H1 (cell line): ENCODE data around the gene BCL11A. TPM values are rescaled to one million over a fixed set of nuclear protein-coding genes. Genes with fewer than 3 reads are reported as not detected.

Source experiments
- CTCF ChIA-PET: fragments of 300-600 bp; sonication (Branson Sonifier 250); formaldehyde crosslinking; loops from one replicate; lab custom pipeline; 2021; ENCODE audit not compliant: partially characterized antibody; lab: Charles Lee
- POLR2A ChIA-PET: fragments of 300-600 bp; sonication (Branson Sonifier 250); formaldehyde crosslinking; loops from one replicate; lab custom pipeline; 2021; ENCODE audit warnings: inconsistent platforms; ENCODE audit not compliant: partially characterized antibody; lab: Charles Lee
- DNase-seq, 2 experiments: peaks; one replicate each; pipeline versions ENCODE4 v3.0.0 to v3.0.0-alpha.2; 2010 to 2022; ENCODE audit warnings: low spot score in 2 of 2, low read depth in 1 of 2, mixed read lengths in 1 of 2
- FAIRE-seq: peaks from 2 replicates; lab custom pipeline; 2011; peaks lifted over from hg19 to GRCh38; lab: Jason Lieb, UNC
- H2AFZ ChIP-seq: 2 replicates; pipeline ENCODE4 v1.8.1; 2012; ENCODE audit warnings: low read length, inconsistent platforms
- H2AK5ac ChIP-seq: 2 replicates; pipeline ENCODE4 v1.6.1; 2013; ENCODE audit warnings: low read depth, low read length
- H2BK120ac ChIP-seq: replicated peaks from 2 replicates; pipeline ENCODE3; 2013; ENCODE audit warnings: low read depth, low read length, inconsistent platforms
- H2BK12ac ChIP-seq: 2 replicates; pipeline ENCODE4 v1.6.1; 2013; ENCODE audit warnings: low read depth, low read length
- H2BK15ac ChIP-seq: 2 replicates; pipeline ENCODE4 v1.6.1; 2013; ENCODE audit warnings: low read length
- H2BK20ac ChIP-seq: 2 replicates; pipeline ENCODE4 v1.6.1; 2013; ENCODE audit warnings: low read length
- H2BK5ac ChIP-seq: 2 replicates; pipeline ENCODE4 v1.6.1; 2013; ENCODE audit warnings: low read depth, low read length
- H3K14ac ChIP-seq: 2 replicates; pipeline ENCODE4 v1.6.1; 2013; ENCODE audit warnings: inconsistent platforms; ENCODE audit not compliant: insufficient read length
- H3K18ac ChIP-seq: 2 replicates; pipeline ENCODE4 v1.6.1; 2013; ENCODE audit warnings: low read length; ENCODE audit errors: extremely low read depth
- H3K23ac ChIP-seq: 2 replicates; pipeline ENCODE4 v1.6.1; 2013; ENCODE audit warnings: inconsistent platforms; ENCODE audit not compliant: insufficient read length
- H3K23me2 ChIP-seq: 2 replicates; pipeline ENCODE4 v1.6.1; 2013; ENCODE audit warnings: low read depth, low read length
- H3K27ac ChIP-seq: 2 replicates; pipeline ENCODE4 v1.6.1; 2011; ENCODE audit warnings: low read depth, low read length, inconsistent platforms
- H3K27me3 ChIP-seq, 4 experiments: replicated peaks in 1 of 4; 1 replicate in 1 of 4; 2 replicates in 3 of 4; pipeline versions ENCODE4 v1.6.1 to v1.8.1; 2011 to 2013; ENCODE audit warnings: low read length in 3 of 4, mild to moderate bottlenecking in 3 of 4, inconsistent platforms in 2 of 4, mixed read lengths in 2 of 4, moderate library complexity in 1 of 4; ENCODE audit not compliant: control insufficient read depth in 3 of 4, insufficient read depth in 3 of 4; ENCODE audit errors: extremely low read depth in 1 of 4
- H3K36me3 ChIP-seq, 4 experiments: 2 replicates each; pipeline versions ENCODE4 v1.6.1 to v1.8.1; 2011 to 2013; ENCODE audit warnings: mild to moderate bottlenecking in 4 of 4, low read length in 3 of 4, moderate library complexity in 2 of 4, control low read depth in 1 of 4, inconsistent platforms in 1 of 4; ENCODE audit not compliant: insufficient read depth in 4 of 4, control insufficient read depth in 2 of 4
- H3K4ac ChIP-seq: replicated peaks from 2 replicates; pipeline ENCODE3; 2013; ENCODE audit warnings: low read length, low read depth, mixed read lengths, inconsistent platforms; ENCODE audit not compliant: insufficient read length
- H3K4me1 ChIP-seq, 4 experiments: replicated peaks in 1 of 4; 1 replicate in 1 of 4; 2 replicates in 3 of 4; pipeline versions ENCODE4 v1.6.1 to v1.8.1; 2011 to 2013; ENCODE audit warnings: low read length in 3 of 4, inconsistent platforms in 2 of 4, mixed read lengths in 1 of 4; ENCODE audit not compliant: insufficient read depth in 4 of 4, control insufficient read depth in 3 of 4
- H3K4me2 ChIP-seq, 2 experiments: 2 replicates each; pipeline versions ENCODE4 v1.6.1 to v1.8.1; 2011 to 2013; ENCODE audit warnings: low read depth in 2 of 2, low read length in 2 of 2, control low read depth in 1 of 2, inconsistent platforms in 1 of 2, mild to moderate bottlenecking in 1 of 2; ENCODE audit not compliant: insufficient read depth in 1 of 2
- H3K4me3 ChIP-seq, 4 experiments: fragments of 200-600, 300-600 bp in 1 of 4; sonication (generic), shearing (Covaris generic), sonication (Bioruptor Twin) in 1 of 4; 2 replicates each; pipeline versions ENCODE4 v1.5.1 to v1.8.1; 2011 to 2016; ENCODE audit warnings: low read length in 4 of 4, low read depth in 3 of 4, control low read depth in 2 of 4, inconsistent platforms in 2 of 4, mild to moderate bottlenecking in 2 of 4, mixed read lengths in 1 of 4, moderate library complexity in 1 of 4; ENCODE audit not compliant: insufficient read depth in 2 of 4; ENCODE audit errors: extremely low read depth in 1 of 4
- H3K56ac ChIP-seq: replicated peaks from 2 replicates; pipeline ENCODE3; 2013; ENCODE audit warnings: low read depth, mild to moderate bottlenecking, mixed read lengths, low read length, inconsistent platforms; ENCODE audit not compliant: insufficient read length
- H3K79me1 ChIP-seq: 2 replicates; pipeline ENCODE4 v1.6.1; 2013; ENCODE audit warnings: low read depth, low read length, control low read depth
- H3K79me2 ChIP-seq, 2 experiments: 2 replicates each; pipeline versions ENCODE4 v1.6.1 to v1.8.1; 2012 to 2013; ENCODE audit warnings: low read length in 2 of 2, mild to moderate bottlenecking in 2 of 2, inconsistent platforms in 1 of 2; ENCODE audit not compliant: insufficient read depth in 2 of 2, control insufficient read depth in 1 of 2
- H3K9ac ChIP-seq, 4 experiments: replicated peaks in 1 of 4; 1 replicate in 1 of 4; 2 replicates in 3 of 4; pipeline versions ENCODE4 v1.6.1 to v1.8.1; 2011 to 2013; ENCODE audit warnings: low read depth in 3 of 4, low read length in 3 of 4, control low read depth in 2 of 4, mild to moderate bottlenecking in 2 of 4, moderate library complexity in 2 of 4, inconsistent platforms in 1 of 4; ENCODE audit errors: extremely low read depth in 1 of 4
- H3K9me3 ChIP-seq, 2 experiments: 2 replicates each; pipeline versions ENCODE4 v1.6.1 to v1.8.1; 2012 to 2013; ENCODE audit warnings: mild to moderate bottlenecking in 2 of 2, moderate library complexity in 2 of 2, control low read depth in 1 of 2, inconsistent platforms in 1 of 2, low read depth in 1 of 2, low read length in 1 of 2, mixed read lengths in 1 of 2; ENCODE audit not compliant: insufficient read depth in 2 of 2
- H4K20me1 ChIP-seq, 2 experiments: replicated peaks in 1 of 2; 2 replicates each; pipeline versions ENCODE3 to v1.8.1; 2011 to 2013; ENCODE audit warnings: inconsistent platforms in 2 of 2, low read length in 2 of 2, mild to moderate bottlenecking in 1 of 2; ENCODE audit not compliant: insufficient read depth in 2 of 2, control insufficient read depth in 1 of 2
- H4K5ac ChIP-seq: 2 replicates; pipeline ENCODE4 v1.6.1; 2013; ENCODE audit warnings: low read length, low read depth, mixed read lengths, inconsistent platforms; ENCODE audit not compliant: insufficient read length
- H4K8ac ChIP-seq: 2 replicates; pipeline ENCODE4 v1.8.0; 2013; ENCODE audit warnings: mild to moderate bottlenecking, moderate library complexity, low read length, inconsistent platforms; ENCODE audit not compliant: insufficient read depth; ENCODE audit errors: extremely low read depth
- H4K91ac ChIP-seq: replicated peaks from 2 replicates; pipeline ENCODE3; 2013; ENCODE audit warnings: low read length, mixed read lengths, inconsistent platforms; ENCODE audit not compliant: insufficient read length
- BCL11A ChIP-seq, 2 experiments: IDR thresholded peaks; one replicate each; pipeline ENCODE4 v1.6.1; 2011; ENCODE audit warnings: low read depth in 2 of 2, low read length in 2 of 2, mild to moderate bottlenecking in 2 of 2
- BRCA1 ChIP-seq: IDR thresholded peaks from 2 replicates; pipeline ENCODE4 v1.6.1; 2012; ENCODE audit warnings: low read depth, low read length, improper control_type of control experiment
- CBX8 ChIP-seq: fragments of 300-800, 300-1000 bp; sonication (generic); IDR thresholded peaks from 2 replicates; pipeline ENCODE4 v1.7.1; 2016; ENCODE audit warnings: low read depth, low read length, borderline replicate concordance
- EP300 ChIP-seq, 2 experiments: IDR thresholded peaks; 1 replicate in 1 of 2; 2 replicates in 1 of 2; pipeline ENCODE4 v1.6.1; 2011 to 2012; ENCODE audit warnings: low read depth in 2 of 2, low read length in 2 of 2, mild to moderate bottlenecking in 2 of 2, borderline replicate concordance in 1 of 2, inconsistent platforms in 1 of 2, moderate library complexity in 1 of 2
- HDAC6 ChIP-seq: IDR thresholded peaks from one replicate; pipeline ENCODE4 v1.7.1; 2012; ENCODE audit warnings: low read depth, mild to moderate bottlenecking, inconsistent platforms, low read length, moderate library complexity
- KDM4A ChIP-seq: IDR thresholded peaks from one replicate; pipeline ENCODE4 v1.7.1; 2012; ENCODE audit warnings: low read depth, mild to moderate bottlenecking, moderate library complexity, low read length, inconsistent platforms; ENCODE audit not compliant: severe bottlenecking
- POLR2A ChIP-seq, 2 experiments: IDR thresholded peaks; 1 replicate in 1 of 2; 2 replicates in 1 of 2; pipeline ENCODE4 v1.6.1; 2011; ENCODE audit warnings: low read depth in 2 of 2, low read length in 2 of 2, mild to moderate bottlenecking in 2 of 2; ENCODE audit errors: control extremely low read depth in 1 of 2
- RAD21 ChIP-seq, 2 experiments: IDR thresholded peaks in 1 of 2; conservative IDR thresholded peaks in 1 of 2; 2 replicates each; pipeline ENCODE4 v1.6.1; 2011; ENCODE audit warnings: low read depth in 2 of 2, low read length in 2 of 2, improper control_type of control experiment in 1 of 2, inconsistent platforms in 1 of 2, mild to moderate bottlenecking in 1 of 2, moderate library complexity in 1 of 2
- SAP30 ChIP-seq: fragments of 300-600 bp; sonication (generic); IDR thresholded peaks from 2 replicates; pipeline ENCODE4 v1.7.1; 2012; ENCODE audit warnings: low read length, moderate library complexity, mild to moderate bottlenecking, inconsistent platforms; ENCODE audit not compliant: insufficient read depth, insufficient replicate concordance
- TAF1 ChIP-seq: IDR thresholded peaks from 2 replicates; pipeline ENCODE4 v1.6.1; 2011; ENCODE audit warnings: mild to moderate bottlenecking, low read depth, low read length
- YY1 ChIP-seq: IDR thresholded peaks from 2 replicates; pipeline ENCODE4 v1.6.1; 2011; ENCODE audit warnings: low read depth, mild to moderate bottlenecking, low read length
- WGBS, 2 experiments: shearing (Covaris generic) in 1 of 2; methylation state at CpG; one replicate each; pipeline versions ENCODE4 v1.1.6 to v1.1.7; 2013 to 2015; ENCODE audit warnings: low lambda C conversion rate in 2 of 2, mixed read lengths in 2 of 2, inconsistent platforms in 1 of 2, low coverage in 1 of 2, missing lambda C conversion rate in 1 of 2; ENCODE audit not compliant: insufficient replicate concordance in 2 of 2, insufficient coverage in 1 of 2, insufficient read length in 1 of 2; ENCODE audit errors: extremely low coverage in 1 of 2, missing lambda C conversion rate in 1 of 2; 5-methylcytosine and 5-hydroxymethylcytosine counted together
- polyA plus RNA-seq, 7 experiments: library from polyadenylated mRNA; depleted of rRNA in 3 of 7; stranded (reverse) in 5 of 7; unstranded in 2 of 7; fragments of >200 nt in 5 of 7; fragments of 200-250 nt in 2 of 7; gene quantifications; 1 replicate in 5 of 7; 2 replicates in 1 of 7; 4 replicates in 1 of 7; pipeline versions ENCODE4 v1.2.1 to v1.2.3, GENCODE V29; 2011 to 2013; ENCODE audit warnings: missing spikeins in 2 of 7, mixed read lengths in 2 of 7
- total RNA-seq: library from RNA; stranded (reverse); fragmentation: NEBNext Ultra II Directional; extraction: Animal tissue kit (Norgen Biotek cat#: 25700); gene quantifications from 2 replicates; pipeline ENCODE4 v1.2.1, GENCODE V29; 2021

Gene BCL11A
- total and polyA plus RNA-seq, 2 of the 8 experiments (the other 6 are each of a cell fraction or from before 2014, with no cell fraction given) = 11.9 to 59.3 TPM

DNA sequence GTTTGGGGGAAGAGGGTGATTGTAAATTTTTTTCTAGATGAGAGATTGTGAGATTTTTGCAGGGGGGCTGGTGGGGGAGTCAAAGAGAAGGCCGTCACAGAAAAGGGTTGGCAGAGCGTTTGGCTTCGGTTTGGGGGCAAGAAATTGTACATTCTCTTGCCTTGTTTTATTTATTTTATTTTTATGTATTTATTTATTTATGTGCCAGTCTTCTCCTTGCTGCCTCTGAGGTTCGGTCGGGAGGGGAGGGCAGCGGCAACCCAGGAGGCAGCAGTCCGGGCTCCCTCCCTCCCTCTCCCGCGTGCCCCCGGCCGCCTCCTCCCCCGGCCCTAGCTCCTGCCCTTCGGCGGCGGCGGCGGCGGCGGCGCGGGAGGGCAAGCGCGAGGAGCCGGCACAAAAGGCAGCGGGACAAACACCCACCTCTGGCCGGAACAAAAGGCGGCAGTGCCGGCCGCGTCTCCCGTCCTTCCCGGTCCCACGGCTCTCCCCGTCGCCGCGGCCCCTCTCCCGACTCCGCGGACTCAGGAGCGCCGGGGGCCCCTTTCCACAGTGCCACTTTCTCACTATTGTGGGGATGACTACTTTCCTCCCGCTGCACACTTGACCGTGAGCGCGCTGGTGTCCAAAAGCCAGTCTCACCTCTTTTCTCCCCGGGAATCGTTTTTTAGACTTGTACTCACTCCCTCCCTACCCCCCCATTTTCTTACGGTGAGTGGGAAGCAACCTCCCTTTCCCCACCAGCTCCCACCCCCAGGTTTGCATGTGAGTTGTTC is 1.2 kb downstream of the BCL11A start:
- no peaks in the 10 kb centered on the region for H3K9me3 ChIP-seq
- peak overlapping the region; percentile 83 to 96 (median 88) for H3K4me3 ChIP-seq
- peak overlapping the region; percentile 48 for H4K91ac ChIP-seq
- H3K23ac ChIP-seq = no peak overlapping the region
- H2BK20ac ChIP-seq = no peak overlapping the region
- POLR2A ChIA-PET = interaction anchor here (0.8 to 1.1 kb wide), 3 partner anchors 16 to 211 kb away, joined by 3 to 4 read pairs (median 3); no protein-coding TSS in a partner anchor
- no peak overlapping the region for H2BK12ac ChIP-seq
- H2BK15ac ChIP-seq = no peak overlapping the region; the same call in 1 of the 2 replicates
- CTCF ChIA-PET = interaction anchor here (0.6 kb wide), 1 partner anchor 30 kb away, joined by 3 read pairs; no protein-coding TSS in a partner anchor
- FAIRE-seq = no peak
- no peak overlapping the region for H2BK120ac ChIP-seq
- H4K5ac ChIP-seq = peak overlapping the region; percentile 54
- H3K27ac ChIP-seq = 0 out of 2 replicates have a peak overlapping the region, but pooled peaks have one; percentile 43
- H4K8ac ChIP-seq = peak overlapping the region; percentile 65
- WGBS, 2 experiments = 3% methylated on average over 9 of the region's 49 CpGs; no CpG with 5 or more reads in 1 of the 2 experiments
- H3K56ac ChIP-seq = peak overlapping the region; percentile 67
- no peak overlapping the region for H2AK5ac ChIP-seq
- no peaks in the 10 kb centered on the region for H3K79me1 ChIP-seq
- H2BK5ac ChIP-seq = peak overlapping the region; percentile 88; the same call in 1 of the 2 replicates
- no peaks in the 10 kb centered on the region for H3K27me3 ChIP-seq
- 0 out of 2 replicates have a peak overlapping the region, but pooled peaks have one; percentile 39 for H3K18ac ChIP-seq
- H3K9ac ChIP-seq = peak overlapping the region; percentile 52 to 85 (median 78)
- peaks cover 0 to 47% of the 10 kb centered on the region in 2 experiments; a peak in 3 of 4 replicates for H3K79me2 ChIP-seq
- peaks cover 0 to 5% of the 10 kb centered on the region in 2 experiments for H4K20me1 ChIP-seq
- H2AFZ ChIP-seq = no peak overlapping the region
- H3K23me2 ChIP-seq = peaks cover 42% of the 10 kb centered on the region
- peak overlapping the region; percentile 91 to 99 for H3K4me2 ChIP-seq
- H3K14ac ChIP-seq = no peak overlapping the region
- no peaks in the 10 kb centered on the region; a peak in 1 of 8 replicates for H3K36me3 ChIP-seq
- peak in 1 of 2 experiments; percentile 68 for DNase-seq
- peaks cover 0 to 11% (median 0%) of the 10 kb centered on the region in 4 experiments; a peak in 2 of 7 replicates for H3K4me1 ChIP-seq
- no peak overlapping the region for H3K4ac ChIP-seq
- TF ChIP-seq KDM4A (peak; percentile 80), YY1 (no peak), BRCA1 (no peak), POLR2A (IDR thresholded peaks at IDR 0.05; ENCODE audit: control extremely low read depth in 1 of 2, low read depth in 2 of 2, low read length in 2 of 2) (peak in 1 of 2 experiments; percentile 36; a peak in 1 of 3 replicates), EP300 (IDR thresholded peaks at IDR 0.05; ENCODE audit: borderline replicate concordance in 1 of 2, low read depth in 2 of 2, low read length in 2 of 2) (peak in 1 of 2 experiments; percentile 79; a peak in 1 of 3 replicates), HDAC6 (no peak), BCL11A (IDR thresholded peaks at IDR 0.05; ENCODE audit: low read depth in 2 of 2, low read length in 2 of 2) (no peak), TAF1 (no peak), SAP30 (peak; percentile 20), CBX8 (no peak), RAD21 (IDR thresholded peaks at IDR 0.05 in 1 of 2, conservative IDR thresholded peaks at IDR 0.05 in 1 of 2; ENCODE audit: low read depth in 2 of 2, low read length in 2 of 2) (no peak)
